ENCODE data around the gene TIMP2.

Gene TIMP2

GRCh38 chr17:78923660-78924453 lies 1.3 kb downstream of the TIMP2 start:
- H3K79me2 ChIP-seq (ENCODE audit: control insufficient read depth, low read length) = no peaks in the 10 kb centered on the region
- no peak overlapping the region for H3K4me2 ChIP-seq (ENCODE audit: low read length)

GRCh38 chr17:78922816-78923498 lies 2.2 kb downstream of the TIMP2 start:
- H3K79me2 ChIP-seq (ENCODE audit: control insufficient read depth, low read length) = no peaks in the 10 kb centered on the region
- no peak for TF ChIP-seq EZH2phosphoT487 (IDR thresholded peaks at IDR 0.05; ENCODE audit: borderline replicate concordance, low read length)
- TF ChIP-seq CTCF (IDR thresholded peaks at IDR 0.05; ENCODE audit: low read depth, low read length, poor library complexity, severe bottlenecking) = no peak
- H3K9me3 ChIP-seq (ENCODE audit: control insufficient read depth, insufficient read depth, low read length) = no peaks in the 10 kb centered on the region
- H3K4me2 ChIP-seq (ENCODE audit: low read length) = no peak overlapping the region
- H3K4me1 ChIP-seq (ENCODE audit: control insufficient read depth, low read length) = peaks cover 5% of the 10 kb centered on the region; the same call in 1 of the 2 replicates
- peaks cover 16% of the 10 kb centered on the region for H3K27me3 ChIP-seq (ENCODE audit: control insufficient read depth, low read length)
- H3K27ac ChIP-seq (ENCODE audit: low read depth, low read length) = no peak overlapping the region
- no peaks in the 10 kb centered on the region for H4K20me1 ChIP-seq (ENCODE audit: control insufficient read depth, insufficient read depth, low read depth, low read length)
- no peak overlapping the region for H3K4me3 ChIP-seq (ENCODE audit: low read length)
- H3F3A ChIP-seq (ENCODE audit: control insufficient read depth, insufficient read depth) = no peaks in the 10 kb centered on the region
- no peaks in the 10 kb centered on the region for H3K36me3 ChIP-seq (ENCODE audit: control insufficient read depth, low read length)
- H3K9me2 ChIP-seq (replicated peaks; ENCODE audit: control insufficient read depth, low read length) = no peaks in the 10 kb centered on the region

More at GRCh38 chr17:78923660-78924453, 1.3 kb downstream of the TIMP2 start:
- no peaks in the 10 kb centered on the region for H3K9me3 ChIP-seq (ENCODE audit: control insufficient read depth, insufficient read depth, low read length)
- peaks cover 5% of the 10 kb centered on the region; the same call in 1 of the 2 replicates for H3K4me1 ChIP-seq (ENCODE audit: control insufficient read depth, low read length)
- TF ChIP-seq CTCF (IDR thresholded peaks at IDR 0.05; ENCODE audit: low read depth, low read length, poor library complexity, severe bottlenecking) = no peak
- TF ChIP-seq EZH2phosphoT487 (IDR thresholded peaks at IDR 0.05; ENCODE audit: borderline replicate concordance, low read length) = no peak
- H3K27me3 ChIP-seq (ENCODE audit: control insufficient read depth, low read length) = peaks cover 16% of the 10 kb centered on the region
- H3K27ac ChIP-seq (ENCODE audit: low read depth, low read length) = no peak overlapping the region
- H3F3A ChIP-seq (ENCODE audit: control insufficient read depth, insufficient read depth) = no peaks in the 10 kb centered on the region
- H3K9me2 ChIP-seq (replicated peaks; ENCODE audit: control insufficient read depth, low read length) = no peaks in the 10 kb centered on the region
- H3K4me3 ChIP-seq (ENCODE audit: low read length) = no peak overlapping the region
- no peaks in the 10 kb centered on the region for H4K20me1 ChIP-seq (ENCODE audit: control insufficient read depth, insufficient read depth, low read depth, low read length)
- no peaks in the 10 kb centered on the region for H3K36me3 ChIP-seq (ENCODE audit: control insufficient read depth, low read length)

GRCh38 chr17:78921437-78921971 lies 3.7 kb downstream of the TIMP2 start:
- Histone ChIP-seq H3K9me3 (ENCODE audit: control insufficient read depth, insufficient read depth, low read length) (no peaks in the 10 kb centered on the region), H3K36me3 (ENCODE audit: control insufficient read depth, low read length) (no peaks in the 10 kb centered on the region), H3K9me2 (replicated peaks; ENCODE audit: control insufficient read depth, low read length) (no peaks in the 10 kb centered on the region), H3K79me2 (ENCODE audit: control insufficient read depth, low read length) (no peaks in the 10 kb centered on the region), H3K4me2 (ENCODE audit: low read length) (no peak overlapping the region), H3K27ac (ENCODE audit: low read depth, low read length) (no peak overlapping the region), H4K20me1 (ENCODE audit: control insufficient read depth, insufficient read depth, low read depth, low read length) (no peaks in the 10 kb centered on the region), H3K4me3 (ENCODE audit: low read length) (no peak overlapping the region), H3K27me3 (ENCODE audit: control insufficient read depth, low read length) (peaks cover 16% of the 10 kb centered on the region), H3K4me1 (ENCODE audit: control insufficient read depth, low read length) (peaks cover 6% of the 10 kb centered on the region; the same call in 1 of the 2 replicates), H3F3A (ENCODE audit: control insufficient read depth, insufficient read depth) (no peaks in the 10 kb centered on the region)
- TF ChIP-seq CTCF (IDR thresholded peaks at IDR 0.05; ENCODE audit: low read depth, low read length, poor library complexity, severe bottlenecking) = no peak
- no peak for TF ChIP-seq EZH2phosphoT487 (IDR thresholded peaks at IDR 0.05; ENCODE audit: borderline replicate concordance, low read length)

All from DOHH2 (cell line).